Measurements from ENCODE around the gene METRN.

METRN gene

DNA sequence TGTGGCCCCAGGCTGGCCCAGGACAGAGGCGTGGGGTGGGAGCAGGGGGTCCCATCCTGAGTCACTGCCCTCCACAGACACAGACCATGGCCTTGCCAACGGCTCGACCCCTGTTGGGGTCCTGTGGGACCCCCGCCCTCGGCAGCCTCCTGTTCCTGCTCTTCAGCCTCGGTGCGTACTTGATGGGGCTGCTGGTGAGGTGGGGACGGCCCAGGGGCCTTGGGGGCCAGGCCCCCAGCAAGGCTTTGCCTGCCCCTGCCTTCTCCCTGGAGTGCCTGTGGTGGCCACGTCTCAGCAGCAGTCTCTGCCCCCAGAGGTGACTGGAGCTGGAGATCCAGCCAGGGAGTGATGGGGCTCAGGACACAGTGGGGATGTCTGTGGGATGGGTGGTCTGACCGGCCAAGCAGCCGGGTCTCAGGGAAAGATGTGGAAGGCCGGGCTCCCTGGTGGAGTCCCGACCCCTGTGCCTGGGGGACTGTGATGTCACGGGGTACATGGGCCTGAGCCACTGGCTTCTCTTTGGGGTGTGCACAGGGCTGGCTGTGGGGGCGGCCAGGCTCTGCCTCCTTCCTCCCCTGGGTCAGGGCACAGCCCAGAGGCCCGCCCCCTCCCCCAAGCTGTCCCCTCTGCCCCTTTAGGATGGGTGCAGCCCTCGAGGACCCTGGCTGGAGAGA is 47.8 kb downstream of the METRN start:
- DNase-seq, result no peak

GRCh38 chr16:763369-764183 is 48.7 kb downstream of the METRN start:
- no peak for DNase-seq

DNA sequence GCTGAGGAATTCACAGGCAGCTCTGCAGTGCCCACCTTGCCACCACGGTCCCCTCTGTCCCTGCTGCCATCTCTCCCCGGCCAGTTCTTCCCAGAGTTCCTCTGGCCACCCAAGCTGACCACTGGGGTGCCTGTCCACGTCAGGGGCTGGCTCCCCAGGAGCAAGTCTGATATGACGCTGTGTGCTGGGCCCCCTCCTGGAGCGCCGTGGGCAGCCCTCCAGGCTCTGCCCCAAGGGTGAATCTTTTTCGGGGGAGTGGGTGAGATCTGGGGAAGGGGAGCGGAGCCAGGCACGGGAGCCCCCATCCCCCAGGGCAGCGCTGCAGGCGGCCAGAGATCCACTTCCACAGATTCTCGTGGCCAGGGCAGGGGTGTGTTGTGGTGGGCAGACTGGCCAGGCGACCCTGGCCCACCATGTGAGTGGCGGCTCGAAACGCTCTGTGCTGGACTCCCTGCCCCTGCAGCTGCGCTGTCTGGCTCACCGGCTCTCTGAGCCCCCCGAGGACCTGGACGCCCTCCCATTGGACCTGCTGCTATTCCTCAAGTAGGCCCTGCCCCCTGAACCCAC is 49.3 kb downstream of the METRN start:
- no peak for DNase-seq

DNA sequence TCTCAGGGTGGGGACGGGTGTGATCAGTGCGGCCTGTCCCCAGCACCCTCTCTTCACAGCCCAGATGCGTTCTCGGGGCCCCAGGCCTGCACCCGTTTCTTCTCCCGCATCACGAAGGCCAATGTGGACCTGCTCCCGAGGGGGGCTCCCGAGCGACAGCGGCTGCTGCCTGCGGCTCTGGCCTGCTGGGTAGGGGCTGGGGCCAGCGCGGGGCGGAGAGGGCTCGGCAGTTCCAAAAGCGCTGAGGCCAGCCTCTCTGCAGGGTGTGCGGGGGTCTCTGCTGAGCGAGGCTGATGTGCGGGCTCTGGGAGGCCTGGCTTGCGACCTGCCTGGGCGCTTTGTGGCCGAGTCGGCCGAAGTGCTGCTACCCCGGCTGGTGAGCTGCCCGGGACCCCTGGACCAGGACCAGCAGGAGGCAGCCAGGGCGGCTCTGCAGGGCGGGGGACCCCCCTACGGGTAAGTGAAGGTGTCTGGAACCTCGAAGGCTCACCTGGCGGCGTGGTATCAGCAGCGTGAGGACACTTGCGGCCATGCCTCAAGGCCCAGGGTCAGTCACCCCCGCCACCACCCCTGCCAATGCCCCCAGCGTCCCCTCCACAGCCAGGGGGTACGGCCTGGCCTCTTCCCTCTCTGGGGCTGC is 50.0 kb downstream of the METRN start:
- DNase-seq, result no peak

DNA sequence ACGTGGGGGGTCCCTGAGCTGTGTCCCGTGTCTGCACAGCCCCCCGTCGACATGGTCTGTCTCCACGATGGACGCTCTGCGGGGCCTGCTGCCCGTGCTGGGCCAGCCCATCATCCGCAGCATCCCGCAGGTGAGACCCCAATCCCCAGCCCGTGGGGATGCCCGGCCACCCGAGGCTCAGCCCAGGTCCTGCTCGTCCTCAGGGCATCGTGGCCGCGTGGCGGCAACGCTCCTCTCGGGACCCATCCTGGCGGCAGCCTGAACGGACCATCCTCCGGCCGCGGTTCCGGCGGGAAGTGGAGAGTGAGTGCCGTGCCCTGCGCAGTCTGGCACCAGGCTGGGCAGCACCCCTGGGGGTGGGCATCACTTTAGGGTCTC is 50.6 kb downstream of the METRN start:
- no peak for DNase-seq

GRCh38 chr16:766008-766819 is 51.3 kb downstream of the METRN start:
- DNase-seq, result no peak

DNA sequence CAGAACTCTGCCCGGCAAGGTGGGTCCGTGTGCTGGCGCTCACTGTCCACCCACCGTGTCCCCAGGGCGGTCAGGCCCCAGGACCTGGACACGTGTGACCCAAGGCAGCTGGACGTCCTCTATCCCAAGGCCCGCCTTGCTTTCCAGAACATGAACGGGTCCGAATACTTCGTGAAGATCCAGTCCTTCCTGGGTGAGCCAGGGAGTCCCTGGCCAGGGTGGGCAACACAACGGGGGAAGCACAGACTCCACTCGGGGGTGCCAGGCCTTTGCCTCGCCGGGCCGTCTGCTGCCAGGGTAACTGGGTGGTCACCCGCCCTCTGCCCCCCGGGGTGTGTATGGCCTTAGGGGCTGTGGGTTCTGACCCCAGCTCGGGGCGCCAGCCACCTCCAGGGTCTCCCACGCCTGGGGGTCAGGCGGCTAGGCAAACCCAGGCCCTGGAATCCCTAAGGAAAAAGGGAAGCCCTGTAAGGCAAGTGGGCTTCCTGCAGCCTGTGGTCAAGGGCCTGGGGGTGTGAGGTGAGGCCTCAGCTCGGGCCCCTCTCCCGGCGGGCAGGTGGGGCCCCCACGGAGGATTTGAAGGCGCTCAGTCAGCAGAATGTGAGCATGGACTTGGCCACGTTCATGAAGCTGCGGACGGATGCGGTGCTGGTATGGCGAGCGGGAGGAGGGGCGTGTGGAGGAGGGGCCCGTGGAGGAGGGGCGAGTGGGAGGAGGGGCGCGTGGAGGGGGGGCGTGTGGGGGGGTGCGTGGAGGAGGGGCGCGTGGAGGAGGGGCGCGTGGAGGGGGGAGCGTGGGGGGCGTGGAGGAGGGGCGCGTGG is 52.1 kb downstream of the METRN start:
- no peak for DNase-seq

GRCh38 chr16:767743-768235 is 52.9 kb downstream of the METRN start:
- no peak for DNase-seq

GRCh38 chr16:768428-768827 is 53.5 kb downstream of the METRN start:
- no peak for DNase-seq
